ENCODE data around the gene ARVCF.
A peak's percentile ranks its signal among the peaks of the same experiment; 100 is the strongest.

The ARVCF gene

GRCh38 chr22:19959587-19960490, 56.8 kb downstream of the ARVCF start:
- H3K27me3 ChIP-seq (ENCODE audit: insufficient read depth, poor library complexity, severe bottlenecking) = no peaks in the 10 kb centered on the region
- no peak for DNase-seq (ENCODE audit: low read depth in 1 of 2, low spot score in 1 of 2)
- H3K4me3 ChIP-seq (replicated peaks; ENCODE audit: insufficient read depth, low read length) = no peak overlapping the region
- TF ChIP-seq POLR2AphosphoS5 (IDR thresholded peaks at IDR 0.05; ENCODE audit: low read depth) (peak; percentile 37; the same call in 1 of the 2 replicates), REST (IDR thresholded peaks at IDR 0.05; ENCODE audit: insufficient replicate concordance, low read depth) (no peak)
- H3K27ac ChIP-seq (replicated peaks) = no peak overlapping the region

GRCh38 chr22:19959043-19959586, 57.5 kb downstream of the ARVCF start:
- Histone ChIP-seq H3K27ac (replicated peaks) (no peak overlapping the region), H3K27me3 (ENCODE audit: insufficient read depth, poor library complexity, severe bottlenecking) (no peaks in the 10 kb centered on the region), H3K4me3 (replicated peaks; ENCODE audit: insufficient read depth, low read length) (no peak overlapping the region)
- TF ChIP-seq SPI1 (IDR thresholded peaks at IDR 0.05; ENCODE audit: borderline replicate concordance, low read depth) (no peak), POLR2AphosphoS5 (IDR thresholded peaks at IDR 0.05; ENCODE audit: low read depth) (no peak), CTCF (IDR thresholded peaks at IDR 0.05; ENCODE audit: insufficient read depth, low read length) (no peak), GABPA (IDR thresholded peaks at IDR 0.05; ENCODE audit: low read depth) (no peak), REST (IDR thresholded peaks at IDR 0.05; ENCODE audit: insufficient replicate concordance, low read depth) (no peak)
- DNase-seq (ENCODE audit: low read depth in 1 of 2, low spot score in 1 of 2) = no peak

GRCh38 chr22:19958083-19959042, 58.3 kb downstream of the ARVCF start:
- TF ChIP-seq SPI1 (IDR thresholded peaks at IDR 0.05; ENCODE audit: borderline replicate concordance, low read depth) (no peak), CTCF (IDR thresholded peaks at IDR 0.05; ENCODE audit: insufficient read depth, low read length) (no peak), POLR2AphosphoS5 (IDR thresholded peaks at IDR 0.05; ENCODE audit: low read depth) (no peak; the same call in 1 of the 2 replicates), GABPA (IDR thresholded peaks at IDR 0.05; ENCODE audit: low read depth) (no peak), REST (IDR thresholded peaks at IDR 0.05; ENCODE audit: insufficient replicate concordance, low read depth) (no peak)
- Histone ChIP-seq H3K27me3 (ENCODE audit: insufficient read depth, poor library complexity, severe bottlenecking) (no peaks in the 10 kb centered on the region), H3K27ac (replicated peaks) (no peak overlapping the region), H3K4me3 (replicated peaks; ENCODE audit: insufficient read depth, low read length) (no peak overlapping the region)
- no peak for DNase-seq (ENCODE audit: low read depth in 1 of 2, low spot score in 1 of 2)

Measured in HL-60 (cell line).